Measurements from ENCODE around the gene CDH13.

DNA sequence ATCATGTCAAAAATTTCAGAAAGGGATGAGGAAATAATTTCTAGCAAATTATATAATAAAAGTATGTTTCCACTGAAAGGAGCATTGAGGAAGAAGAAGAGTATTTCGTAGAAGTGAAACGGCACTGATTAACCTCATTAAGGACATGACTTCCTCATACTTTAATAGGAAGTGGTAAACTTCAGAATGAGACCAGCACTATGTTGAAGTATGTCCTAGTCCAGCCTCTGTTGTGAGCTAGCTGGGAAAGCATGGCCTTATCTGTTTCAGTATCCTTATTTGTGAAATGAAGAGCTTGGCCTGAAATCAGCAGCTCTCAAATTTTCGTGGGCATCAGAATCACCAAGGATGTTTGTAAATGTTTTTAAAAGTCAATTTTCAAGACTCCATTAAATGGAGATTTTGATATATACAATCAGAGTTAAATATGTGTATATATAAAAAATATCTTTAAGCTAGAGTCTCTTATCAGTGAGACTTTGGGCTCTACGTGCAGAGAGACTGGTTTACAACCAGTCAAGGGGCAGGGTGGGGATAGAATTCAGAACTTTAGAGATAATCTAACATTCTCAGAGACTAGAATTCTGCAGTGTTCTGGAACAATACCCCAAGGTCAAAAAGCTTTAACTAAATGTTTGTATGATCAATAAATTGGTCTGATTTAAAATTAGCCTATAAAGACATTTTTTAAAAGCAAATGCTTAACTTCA lies 365.4 kb downstream of the CDH13 start:
- TF ChIP-seq, protein P1, sequence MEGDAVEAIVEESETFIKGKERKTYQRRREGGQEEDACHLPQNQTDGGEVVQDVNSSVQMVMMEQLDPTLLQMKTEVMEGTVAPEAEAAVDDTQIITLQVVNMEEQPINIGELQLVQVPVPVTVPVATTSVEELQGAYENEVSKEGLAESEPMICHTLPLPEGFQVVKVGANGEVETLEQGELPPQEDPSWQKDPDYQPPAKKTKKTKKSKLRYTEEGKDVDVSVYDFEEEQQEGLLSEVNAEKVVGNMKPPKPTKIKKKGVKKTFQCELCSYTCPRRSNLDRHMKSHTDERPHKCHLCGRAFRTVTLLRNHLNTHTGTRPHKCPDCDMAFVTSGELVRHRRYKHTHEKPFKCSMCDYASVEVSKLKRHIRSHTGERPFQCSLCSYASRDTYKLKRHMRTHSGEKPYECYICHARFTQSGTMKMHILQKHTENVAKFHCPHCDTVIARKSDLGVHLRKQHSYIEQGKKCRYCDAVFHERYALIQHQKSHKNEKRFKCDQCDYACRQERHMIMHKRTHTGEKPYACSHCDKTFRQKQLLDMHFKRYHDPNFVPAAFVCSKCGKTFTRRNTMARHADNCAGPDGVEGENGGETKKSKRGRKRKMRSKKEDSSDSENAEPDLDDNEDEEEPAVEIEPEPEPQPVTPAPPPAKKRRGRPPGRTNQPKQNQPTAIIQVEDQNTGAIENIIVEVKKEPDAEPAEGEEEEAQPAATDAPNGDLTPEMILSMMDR (IDR thresholded peaks at IDR 0.05) = no peak
- TF ChIP-seq POLR2A (IDR thresholded peaks at IDR 0.05) = no peak

Measured in thyroid gland (tissue), 4 donors.